ENCODE data around the gene IPO13.

Gene IPO13

GRCh38 chr1:43976045-43976444, 29.3 kb downstream of the IPO13 start:
- no peak for DNase-seq

GRCh38 chr1:43976890-43977289, 30.1 kb downstream of the IPO13 start:
- no peak for DNase-seq

GRCh38 chr1:43977376-43978263, 30.9 kb downstream of the IPO13 start:
- DNase-seq = no peak

GRCh38 chr1:43978264-43978550, 31.5 kb downstream of the IPO13 start:
- no peak for DNase-seq

- DNase-seq = peak in 1 of 2 donors; percentile 31
These were observed 32.0 kb downstream of the IPO13 start, which contains the start of gene B4GALT2 for GRCh38 chr1:43978551-43979260. B4GALT2 (plus strand) TSS chr1:43979210; CDS start chr1:43981161, 1,951 bp downstream.

- DNase-seq = no peak
These were observed 32.4 kb downstream of the IPO13 start for GRCh38 chr1:43979261-43979527.

- DNase-seq = peak in 1 of 2 donors; percentile 14
These were observed 32.9 kb downstream of the IPO13 start for GRCh38 chr1:43979528-43980254.

GRCh38 chr1:43980255-43981134, 33.7 kb downstream of the IPO13 start:
- DNase-seq = no peak

GRCh38 chr1:43981135-43981491, 34.4 kb downstream of the IPO13 start:
- DNase-seq = no peak

- no peak for DNase-seq
These were observed 34.9 kb downstream of the IPO13 start for GRCh38 chr1:43981636-43982035.

GRCh38 chr1:43982241-43982640, 35.5 kb downstream of the IPO13 start:
- DNase-seq = no peak

- DNase-seq = peak in 1 of 2 donors; percentile 20
These were observed 36.1 kb downstream of the IPO13 start for GRCh38 chr1:43982808-43983207.

GRCh38 chr1:43983253-43983899, 36.6 kb downstream of the IPO13 start:
- DNase-seq = no peak

GRCh38 chr1:43984855-43985254, 38.1 kb downstream of the IPO13 start:
- DNase-seq = no peak

GRCh38 chr1:43985984-43986595, 39.3 kb downstream of the IPO13 start:
- DNase-seq = no peak

GRCh38 chr1:43986712-43987111, 40.0 kb downstream of the IPO13 start:
- no peak for DNase-seq

GRCh38 chr1:43987159-43987902, 40.6 kb downstream of the IPO13 start:
- DNase-seq = no peak

GRCh38 chr1:43990271-43991199, 43.8 kb downstream of the IPO13 start:
- no peak for DNase-seq

- no peak for DNase-seq
These were observed 44.4 kb downstream of the IPO13 start for GRCh38 chr1:43991200-43991475.

Measured in CD4-positive, alpha-beta T cell treated with Interleukin-4 for 1 hour (primary cell).